Lung (tissue), 12 donors: ENCODE results near the gene PRR3. TPM values are rescaled to one million over a fixed set of nuclear protein-coding genes. Genes with fewer than 3 reads are reported as not detected.
A peak's percentile ranks its signal among the peaks of the same experiment; 100 is the strongest.

Experiments
- ATAC-seq: fragments of 200-7000 bp; cut with Tn5 transposase; one replicate; pipeline ENCODE4 v1.9.1; 2020; ENCODE audit warnings: moderate number of reproducible peaks; ENCODE audit not compliant: insufficient read depth, low FRiP score
- DNase-seq, 3 donors: peaks; one replicate each; pipeline ENCODE4 v3.0.0-alpha.2; 2013 to 2017
- H3K27ac ChIP-seq, 2 donors: one replicate each; pipeline ENCODE4 v1.5.1; 2013; ENCODE audit warnings: mild to moderate bottlenecking in 2 of 2, moderate library complexity in 2 of 2, control low read depth in 1 of 2, inconsistent platforms in 1 of 2, low read depth in 1 of 2, low read length in 1 of 2
- H3K27me3 ChIP-seq, 3 donors: one replicate each; pipeline ENCODE4 v1.5.1; 2013; ENCODE audit warnings: low read length in 2 of 3; ENCODE audit not compliant: control insufficient read depth in 3 of 3, insufficient read depth in 3 of 3
- H3K36me3 ChIP-seq, 4 donors: one replicate each; pipeline ENCODE4 v1.5.1; 2013; ENCODE audit warnings: low read length in 4 of 4, mild to moderate bottlenecking in 1 of 4, moderate library complexity in 1 of 4; ENCODE audit not compliant: control insufficient read depth in 4 of 4, insufficient read depth in 4 of 4
- H3K4me1 ChIP-seq, 5 donors: one replicate each; pipeline ENCODE4 v1.5.1; 2013; ENCODE audit warnings: low read length in 5 of 5, mild to moderate bottlenecking in 2 of 5, moderate library complexity in 1 of 5; ENCODE audit not compliant: control insufficient read depth in 5 of 5, insufficient read depth in 5 of 5
- H3K4me3 ChIP-seq: one replicate; pipeline ENCODE4 v1.5.1; 2013; ENCODE audit warnings: mild to moderate bottlenecking, control low read depth, moderate library complexity
- H3K9ac ChIP-seq, 2 donors: one replicate each; pipeline ENCODE4 v1.5.1; 2013; ENCODE audit warnings: low read length in 2 of 2, control low read depth in 1 of 2; ENCODE audit not compliant: insufficient read depth in 1 of 2
- H3K9me3 ChIP-seq, 4 donors: one replicate each; pipeline ENCODE4 v1.5.1; 2013; ENCODE audit warnings: low read length in 3 of 4, mild to moderate bottlenecking in 1 of 4, moderate library complexity in 1 of 4; ENCODE audit not compliant: control insufficient read depth in 4 of 4, insufficient read depth in 3 of 4
- CTCF ChIP-seq: IDR thresholded peaks from 2 replicates; pipeline ENCODE4 v1.5.1; 2012; ENCODE audit warnings: mild to moderate bottlenecking; ENCODE audit errors: control extremely low read depth, extremely low read depth
- WGBS, 2 donors: extraction: QIAGEN DNeasy Blood & Tissue Kit; methylation state at CpG; one replicate each; pipeline ENCODE4 v1.1.7; 2013; 5-methylcytosine and 5-hydroxymethylcytosine counted together
- polyA plus RNA-seq, 2 donors: library from polyadenylated mRNA; stranded (reverse); fragments of 200-250 nt; gene quantifications; one replicate each; pipeline ENCODE4 v1.2.1, GENCODE V29; 2013
- total RNA-seq, 2 donors: library from RNA; depleted of rRNA in 1 of 2; stranded (reverse); fragments of >200 nt in 1 of 2; gene quantifications; one replicate each; pipeline ENCODE4 v1.2.1, GENCODE V29; 2014 to 2021
- donor health status: control.
- donor health status: control.
- donor health status: Bipolar disorder and iron deficiency.
- donor health status: healthy.
- donor health status: DM: yes; HTN: yes; CAD: no.

PRR3 gene
- total and polyA plus RNA-seq, 4 donors = 8.4 to 11.5 (median 9.8) TPM

GRCh38 chr6:30568245-30568644, 11.2 kb downstream of the PRR3 start:
- Histone ChIP-seq H3K36me3 (peaks cover 0 to 3% (median 0%) of the 10 kb centered on the region in 4 donors), H3K27ac (no peak overlapping the region), H3K9me3 (no peaks in the 10 kb centered on the region), H3K4me1 (peaks cover 4 to 26% (median 5%) of the 10 kb centered on the region in 5 donors), H3K9ac (no peak overlapping the region), H3K27me3 (no peaks in the 10 kb centered on the region), H3K4me3 (no peak overlapping the region)
- DNase-seq (no peak), ATAC-seq (no peak)
- no peak for TF ChIP-seq CTCF
- WGBS, 2 donors = 61 to 74% methylated on average over 3 of the region's 3 CpGs

GRCh38 chr6:30570263-30570662, 13.2 kb downstream of the PRR3 start:
- Histone ChIP-seq H3K9ac (peak overlapping the region in 1 of 2 donors; percentile 85), H3K36me3 (peaks cover 0 to under 1% (median 0%) of the 10 kb centered on the region in 4 donors), H3K4me1 (peaks cover 4 to 26% (median 5%) of the 10 kb centered on the region in 5 donors), H3K4me3 (no peak overlapping the region), H3K27me3 (no peaks in the 10 kb centered on the region), H3K27ac (no peak overlapping the region), H3K9me3 (no peaks in the 10 kb centered on the region)
- ATAC-seq (no peak), DNase-seq (no peak)
- TF ChIP-seq CTCF = no peak
- WGBS, 2 donors = 80 to 81% methylated on average over 1 of the region's 1 CpG

GRCh38 chr6:30570740-30571074, 13.6 kb downstream of the PRR3 start:
- ATAC-seq = peak; percentile 17
- H3K27me3 ChIP-seq = no peaks in the 10 kb centered on the region
- H3K9ac ChIP-seq = peak overlapping the region; percentile 85 to 94
- H3K27ac ChIP-seq = peak overlapping the region; percentile 83 to 88
- peaks cover 0 to 5% (median 0%) of the 10 kb centered on the region in 4 donors for H3K36me3 ChIP-seq
- no peaks in the 10 kb centered on the region for H3K9me3 ChIP-seq
- peaks cover 4 to 26% (median 5%) of the 10 kb centered on the region in 5 donors for H3K4me1 ChIP-seq
- WGBS, 2 donors = 1% methylated on average over 18 of the region's 18 CpGs
- peak overlapping the region; percentile 51 for H3K4me3 ChIP-seq
- no peak for TF ChIP-seq CTCF
- no peak for DNase-seq
